Vagina (tissue), 2 donors: ENCODE data around the gene TM4SF5.

Source experiments
- POLR2A ChIP-seq, 2 donors: fragments of 450-650 bp; IDR thresholded peaks; one replicate each; pipeline ENCODE4 v1.6.1; 2017; ENCODE audit warnings: antibody characterized with exemption in 2 of 2, mild to moderate bottlenecking in 2 of 2, moderate library complexity in 2 of 2
- POLR2AphosphoS5 ChIP-seq, 2 donors: sonication (generic); formaldehyde crosslinking; IDR thresholded peaks; one replicate each; pipeline ENCODE4 v1.9.0; 2017; ENCODE audit warnings: antibody characterized with exemption in 2 of 2, mild to moderate bottlenecking in 2 of 2, low read depth in 1 of 2; ENCODE audit not compliant: insufficient read depth in 1 of 2
- TF ChIP-seq, protein P1 (sequence below), 3 experiments: fragments of 450-650 bp in 2 of 3; fragments of 200-600 bp in 1 of 3; sonication (generic) in 1 of 3; IDR thresholded peaks; one replicate each; pipeline ENCODE4 v1.5.1; 2017 to 2019; ENCODE audit warnings: antibody characterized with exemption in 3 of 3, mild to moderate bottlenecking in 2 of 3, moderate library complexity in 2 of 3

DNA sequence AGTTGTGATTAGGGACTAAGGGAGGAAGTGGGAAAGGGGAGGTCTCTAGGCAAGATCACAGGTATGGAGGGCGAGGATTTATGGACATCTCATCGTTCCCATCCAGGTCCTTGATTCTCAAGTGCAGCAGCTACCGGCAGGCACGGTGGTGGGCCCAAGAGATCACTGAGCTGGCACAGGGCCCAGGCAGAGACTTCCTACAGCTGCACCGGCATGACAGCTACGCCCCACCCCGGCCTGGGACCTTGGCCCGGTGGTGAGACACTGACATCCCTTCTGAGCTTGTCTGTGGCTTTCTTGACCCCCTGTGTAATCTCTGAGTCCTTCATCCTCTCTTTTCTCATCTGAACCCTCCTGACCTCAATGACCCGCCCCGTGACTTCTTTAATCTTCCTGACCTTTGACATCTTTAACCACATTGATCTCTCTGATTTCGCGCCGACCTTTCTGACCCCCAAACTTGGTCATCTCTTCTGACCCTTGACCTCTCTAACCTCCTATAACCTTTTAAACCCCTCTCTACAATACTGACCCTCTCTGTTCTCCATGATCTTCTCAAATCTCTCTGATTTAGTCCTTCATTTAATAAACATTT is 39.1 kb downstream of the TM4SF5 start:
- TF ChIP-seq, protein P1, sequence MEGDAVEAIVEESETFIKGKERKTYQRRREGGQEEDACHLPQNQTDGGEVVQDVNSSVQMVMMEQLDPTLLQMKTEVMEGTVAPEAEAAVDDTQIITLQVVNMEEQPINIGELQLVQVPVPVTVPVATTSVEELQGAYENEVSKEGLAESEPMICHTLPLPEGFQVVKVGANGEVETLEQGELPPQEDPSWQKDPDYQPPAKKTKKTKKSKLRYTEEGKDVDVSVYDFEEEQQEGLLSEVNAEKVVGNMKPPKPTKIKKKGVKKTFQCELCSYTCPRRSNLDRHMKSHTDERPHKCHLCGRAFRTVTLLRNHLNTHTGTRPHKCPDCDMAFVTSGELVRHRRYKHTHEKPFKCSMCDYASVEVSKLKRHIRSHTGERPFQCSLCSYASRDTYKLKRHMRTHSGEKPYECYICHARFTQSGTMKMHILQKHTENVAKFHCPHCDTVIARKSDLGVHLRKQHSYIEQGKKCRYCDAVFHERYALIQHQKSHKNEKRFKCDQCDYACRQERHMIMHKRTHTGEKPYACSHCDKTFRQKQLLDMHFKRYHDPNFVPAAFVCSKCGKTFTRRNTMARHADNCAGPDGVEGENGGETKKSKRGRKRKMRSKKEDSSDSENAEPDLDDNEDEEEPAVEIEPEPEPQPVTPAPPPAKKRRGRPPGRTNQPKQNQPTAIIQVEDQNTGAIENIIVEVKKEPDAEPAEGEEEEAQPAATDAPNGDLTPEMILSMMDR (IDR thresholded peaks at IDR 0.05): no peak
- TF ChIP-seq POLR2A (IDR thresholded peaks at IDR 0.05) (no peak), POLR2AphosphoS5 (IDR thresholded peaks at IDR 0.05; ENCODE audit: insufficient read depth in 1 of 2, low read depth in 1 of 2) (no peak)
